ENCODE data around the gene RPS18.

- TF ChIP-seq CTCF (IDR thresholded peaks at IDR 0.05) (no peak), POLR2A (IDR thresholded peaks at IDR 0.05) (no peak)
Observed at GRCh38 chr6:33251395-33252012, 20.4 kb upstream of the RPS18 start.
